ENCODE data around the gene STAM2.

GRCh38 chr2:152126664-152127063 is 48.9 kb downstream of the STAM2 start:
- TF ChIP-seq, protein P1, sequence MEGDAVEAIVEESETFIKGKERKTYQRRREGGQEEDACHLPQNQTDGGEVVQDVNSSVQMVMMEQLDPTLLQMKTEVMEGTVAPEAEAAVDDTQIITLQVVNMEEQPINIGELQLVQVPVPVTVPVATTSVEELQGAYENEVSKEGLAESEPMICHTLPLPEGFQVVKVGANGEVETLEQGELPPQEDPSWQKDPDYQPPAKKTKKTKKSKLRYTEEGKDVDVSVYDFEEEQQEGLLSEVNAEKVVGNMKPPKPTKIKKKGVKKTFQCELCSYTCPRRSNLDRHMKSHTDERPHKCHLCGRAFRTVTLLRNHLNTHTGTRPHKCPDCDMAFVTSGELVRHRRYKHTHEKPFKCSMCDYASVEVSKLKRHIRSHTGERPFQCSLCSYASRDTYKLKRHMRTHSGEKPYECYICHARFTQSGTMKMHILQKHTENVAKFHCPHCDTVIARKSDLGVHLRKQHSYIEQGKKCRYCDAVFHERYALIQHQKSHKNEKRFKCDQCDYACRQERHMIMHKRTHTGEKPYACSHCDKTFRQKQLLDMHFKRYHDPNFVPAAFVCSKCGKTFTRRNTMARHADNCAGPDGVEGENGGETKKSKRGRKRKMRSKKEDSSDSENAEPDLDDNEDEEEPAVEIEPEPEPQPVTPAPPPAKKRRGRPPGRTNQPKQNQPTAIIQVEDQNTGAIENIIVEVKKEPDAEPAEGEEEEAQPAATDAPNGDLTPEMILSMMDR (IDR thresholded peaks at IDR 0.05; ENCODE audit: poor library complexity), result no peak
- TF ChIP-seq EZH2 (IDR thresholded peaks at IDR 0.05; ENCODE audit: borderline replicate concordance), result no peak

Measured in hepatocyte (in vitro differentiated cells).